ENCODE results near the gene QRICH2.

GRCh38 chr17:76278268-76278908 lies 29.7 kb downstream of the QRICH2 start:
- TF ChIP-seq CTCF (IDR thresholded peaks at IDR 0.05) (no peak), POLR2A (IDR thresholded peaks at IDR 0.05) (no peak)
